ENCODE measurements around the gene NELFA.

DNA sequence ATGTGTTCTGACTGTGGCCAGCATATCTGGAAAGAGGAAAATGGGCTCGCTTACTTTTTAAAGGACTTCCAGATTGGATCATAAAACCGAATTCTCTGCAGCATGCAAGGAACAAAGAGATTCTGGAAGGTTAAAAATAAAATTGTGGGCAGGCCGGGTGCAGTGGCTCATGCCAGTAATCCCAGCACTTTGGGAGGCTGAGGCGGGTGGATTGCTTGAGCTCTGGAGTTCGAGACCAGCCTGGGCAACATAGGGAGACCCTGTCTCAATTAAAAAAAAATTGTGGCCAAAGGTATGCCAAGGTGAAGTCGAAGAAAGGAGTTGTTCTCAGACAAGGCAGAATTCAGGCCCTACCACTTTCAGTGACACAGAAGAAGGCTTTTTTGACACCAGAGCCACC is 37.8 kb downstream of the NELFA start:
- no peak for TF ChIP-seq ZBTB33 (CRISPR knock-in tag; IDR thresholded peaks at IDR 0.05)
- TF ChIP-seq KLF9 (CRISPR knock-in tag; IDR thresholded peaks at IDR 0.05; ENCODE audit: low read depth) = no peak
- TF ChIP-seq, protein P1, sequence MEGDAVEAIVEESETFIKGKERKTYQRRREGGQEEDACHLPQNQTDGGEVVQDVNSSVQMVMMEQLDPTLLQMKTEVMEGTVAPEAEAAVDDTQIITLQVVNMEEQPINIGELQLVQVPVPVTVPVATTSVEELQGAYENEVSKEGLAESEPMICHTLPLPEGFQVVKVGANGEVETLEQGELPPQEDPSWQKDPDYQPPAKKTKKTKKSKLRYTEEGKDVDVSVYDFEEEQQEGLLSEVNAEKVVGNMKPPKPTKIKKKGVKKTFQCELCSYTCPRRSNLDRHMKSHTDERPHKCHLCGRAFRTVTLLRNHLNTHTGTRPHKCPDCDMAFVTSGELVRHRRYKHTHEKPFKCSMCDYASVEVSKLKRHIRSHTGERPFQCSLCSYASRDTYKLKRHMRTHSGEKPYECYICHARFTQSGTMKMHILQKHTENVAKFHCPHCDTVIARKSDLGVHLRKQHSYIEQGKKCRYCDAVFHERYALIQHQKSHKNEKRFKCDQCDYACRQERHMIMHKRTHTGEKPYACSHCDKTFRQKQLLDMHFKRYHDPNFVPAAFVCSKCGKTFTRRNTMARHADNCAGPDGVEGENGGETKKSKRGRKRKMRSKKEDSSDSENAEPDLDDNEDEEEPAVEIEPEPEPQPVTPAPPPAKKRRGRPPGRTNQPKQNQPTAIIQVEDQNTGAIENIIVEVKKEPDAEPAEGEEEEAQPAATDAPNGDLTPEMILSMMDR (CRISPR knock-in tag; IDR thresholded peaks at IDR 0.05) = no peak
- TF ChIP-seq SIX4 (CRISPR knock-in tag; IDR thresholded peaks at IDR 0.05) = no peak
- TF ChIP-seq GABPA (IDR thresholded peaks at IDR 0.05; ENCODE audit: low read depth, low read length) = no peak
- no peak for TF ChIP-seq GABPA (CRISPR knock-in tag; IDR thresholded peaks at IDR 0.05; ENCODE audit: low read depth)
- no peak for TF ChIP-seq ZNF484 (CRISPR knock-in tag; IDR thresholded peaks at IDR 0.05; ENCODE audit: borderline replicate concordance, low read depth)
- no peak for TF ChIP-seq ZNF597 (CRISPR knock-in tag; IDR thresholded peaks at IDR 0.05)
- no peak for TF ChIP-seq PLRG1 (conservative IDR thresholded peaks at IDR 0.05)
- TF ChIP-seq, protein P2, sequence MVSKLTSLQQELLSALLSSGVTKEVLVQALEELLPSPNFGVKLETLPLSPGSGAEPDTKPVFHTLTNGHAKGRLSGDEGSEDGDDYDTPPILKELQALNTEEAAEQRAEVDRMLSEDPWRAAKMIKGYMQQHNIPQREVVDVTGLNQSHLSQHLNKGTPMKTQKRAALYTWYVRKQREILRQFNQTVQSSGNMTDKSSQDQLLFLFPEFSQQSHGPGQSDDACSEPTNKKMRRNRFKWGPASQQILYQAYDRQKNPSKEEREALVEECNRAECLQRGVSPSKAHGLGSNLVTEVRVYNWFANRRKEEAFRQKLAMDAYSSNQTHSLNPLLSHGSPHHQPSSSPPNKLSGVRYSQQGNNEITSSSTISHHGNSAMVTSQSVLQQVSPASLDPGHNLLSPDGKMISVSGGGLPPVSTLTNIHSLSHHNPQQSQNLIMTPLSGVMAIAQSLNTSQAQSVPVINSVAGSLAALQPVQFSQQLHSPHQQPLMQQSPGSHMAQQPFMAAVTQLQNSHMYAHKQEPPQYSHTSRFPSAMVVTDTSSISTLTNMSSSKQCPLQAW (CRISPR knock-in tag; IDR thresholded peaks at IDR 0.05) = no peak
- TF ChIP-seq, protein P3, sequence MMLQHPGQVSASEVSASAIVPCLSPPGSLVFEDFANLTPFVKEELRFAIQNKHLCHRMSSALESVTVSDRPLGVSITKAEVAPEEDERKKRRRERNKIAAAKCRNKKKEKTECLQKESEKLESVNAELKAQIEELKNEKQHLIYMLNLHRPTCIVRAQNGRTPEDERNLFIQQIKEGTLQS (CRISPR knock-in tag; IDR thresholded peaks at IDR 0.05) = no peak
- TF ChIP-seq, protein P4, sequence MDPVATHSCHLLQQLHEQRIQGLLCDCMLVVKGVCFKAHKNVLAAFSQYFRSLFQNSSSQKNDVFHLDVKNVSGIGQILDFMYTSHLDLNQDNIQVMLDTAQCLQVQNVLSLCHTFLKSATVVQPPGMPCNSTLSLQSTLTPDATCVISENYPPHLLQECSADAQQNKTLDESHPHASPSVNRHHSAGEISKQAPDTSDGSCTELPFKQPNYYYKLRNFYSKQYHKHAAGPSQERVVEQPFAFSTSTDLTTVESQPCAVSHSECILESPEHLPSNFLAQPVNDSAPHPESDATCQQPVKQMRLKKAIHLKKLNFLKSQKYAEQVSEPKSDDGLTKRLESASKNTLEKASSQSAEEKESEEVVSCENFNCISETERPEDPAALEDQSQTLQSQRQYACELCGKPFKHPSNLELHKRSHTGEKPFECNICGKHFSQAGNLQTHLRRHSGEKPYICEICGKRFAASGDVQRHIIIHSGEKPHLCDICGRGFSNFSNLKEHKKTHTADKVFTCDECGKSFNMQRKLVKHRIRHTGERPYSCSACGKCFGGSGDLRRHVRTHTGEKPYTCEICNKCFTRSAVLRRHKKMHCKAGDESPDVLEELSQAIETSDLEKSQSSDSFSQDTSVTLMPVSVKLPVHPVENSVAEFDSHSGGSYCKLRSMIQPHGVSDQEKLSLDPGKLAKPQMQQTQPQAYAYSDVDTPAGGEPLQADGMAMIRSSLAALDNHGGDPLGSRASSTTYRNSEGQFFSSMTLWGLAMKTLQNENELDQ (CRISPR knock-in tag; IDR thresholded peaks at IDR 0.05; ENCODE audit: borderline replicate concordance) = no peak
- TF ChIP-seq MED1 (CRISPR knock-in tag; IDR thresholded peaks at IDR 0.05) = no peak
- no peak for TF ChIP-seq HOXA5 (CRISPR knock-in tag; IDR thresholded peaks at IDR 0.05)
